NCI-H146 (cell line): ENCODE data around the gene TTC21A.

ENCODE experiments used
- DNase-seq: peaks from one replicate; lab custom pipeline; 2025; lab: John Stamatoyannopoulos, UW

TTC21A gene

GRCh38 chr3:39114456-39114855 lies 7.0 kb downstream of the TTC21A start:
- no peak for DNase-seq

- DNase-seq: no peak
Measured at GRCh38 chr3:39115870-39116269, 8.4 kb downstream of the TTC21A start.

GRCh38 chr3:39118079-39118478 lies 10.6 kb downstream of the TTC21A start:
- no peak for DNase-seq

- DNase-seq: no peak
Measured at GRCh38 chr3:39118931-39119660, 11.6 kb downstream of the TTC21A start.

GRCh38 chr3:39121621-39122020 lies 14.1 kb downstream of the TTC21A start:
- no peak for DNase-seq

- no peak for DNase-seq
Measured at GRCh38 chr3:39122813-39123212, 15.3 kb downstream of the TTC21A start.

- no peak for DNase-seq
Measured at GRCh38 chr3:39124876-39125840, 17.7 kb downstream of the TTC21A start.

GRCh38 chr3:39125841-39126500 lies 18.5 kb downstream of the TTC21A start:
- DNase-seq: no peak

- DNase-seq: no peak
Measured at GRCh38 chr3:39126532-39127071, 19.1 kb downstream of the TTC21A start.

- DNase-seq: no peak
Measured at GRCh38 chr3:39127269-39127907, 19.9 kb downstream of the TTC21A start.

GRCh38 chr3:39127908-39128304 lies 20.4 kb downstream of the TTC21A start:
- no peak for DNase-seq

- DNase-seq: no peak
Measured at GRCh38 chr3:39128951-39129350, 21.5 kb downstream of the TTC21A start.

- no peak for DNase-seq
Measured at GRCh38 chr3:39130026-39130425, 22.5 kb downstream of the TTC21A start.

GRCh38 chr3:39130693-39131265 lies 23.3 kb downstream of the TTC21A start:
- no peak for DNase-seq

- no peak for DNase-seq
Measured at GRCh38 chr3:39132096-39133092, 24.9 kb downstream of the TTC21A start.

- DNase-seq: no peak
Measured at GRCh38 chr3:39133093-39133490, 25.6 kb downstream of the TTC21A start.

GRCh38 chr3:39133822-39134221 lies 26.3 kb downstream of the TTC21A start:
- no peak for DNase-seq

GRCh38 chr3:39134305-39134704 lies 26.8 kb downstream of the TTC21A start:
- no peak for DNase-seq

- no peak for DNase-seq
Measured at GRCh38 chr3:39135170-39135805, 27.8 kb downstream of the TTC21A start.
